HEK293 (cell line): Measurements from ENCODE around the gene TBL1X.

Experiments
- CTCF ChIA-PET: fragments of 350-600 bp; formaldehyde crosslinking; extraction: SDS; loops from one replicate; lab custom pipeline; 2021; ENCODE audit warnings: antibody characterized with exemption; lab: Yijun Ruan, JAX
- POLR2A ChIA-PET: fragments of 300-600 bp; formaldehyde crosslinking; extraction: SDS; loops from one replicate; lab custom pipeline; 2020; ENCODE audit warnings: antibody characterized with exemption, inconsistent platforms; lab: Yijun Ruan, JAX
- H3K27ac ChIP-seq: fragments of 200-500 bp; sonication (Bioruptor generic); 2 replicates; pipeline ENCODE4 v1.5.1; 2014; ENCODE audit warnings: low read depth, low read length, control low read depth, inconsistent platforms; ENCODE audit errors: extremely low read depth
- H3K36me3 ChIP-seq, 2 experiments: fragments of 200-500 bp in 1 of 2; sonication (Bioruptor generic) in 1 of 2; 1 replicate in 1 of 2; 2 replicates in 1 of 2; pipeline ENCODE4 v1.5.1; 2014 to 2017; ENCODE audit warnings: inconsistent platforms in 2 of 2, low read length in 2 of 2; ENCODE audit not compliant: control insufficient read depth in 2 of 2, insufficient read depth in 1 of 2
- H3K4me1 ChIP-seq: fragments of 200-500 bp; sonication (Bioruptor generic); 2 replicates; pipeline ENCODE4 v1.5.1; 2014; ENCODE audit warnings: mild to moderate bottlenecking, low read length, inconsistent platforms; ENCODE audit not compliant: control insufficient read depth, insufficient read depth
- H3K4me3 ChIP-seq: 2 replicates; pipeline ENCODE4 v1.5.1; 2011; ENCODE audit warnings: low read depth, mild to moderate bottlenecking, control low read depth, low read length, moderate library complexity
- H3K9me3 ChIP-seq: fragments of 200-500 bp; sonication (Bioruptor generic); 2 replicates; pipeline ENCODE4 v1.5.1; 2014; ENCODE audit warnings: low read depth, low read length, inconsistent platforms; ENCODE audit not compliant: control insufficient read depth, insufficient read depth
- HOXA7 ChIP-seq: sonication (generic); formaldehyde crosslinking; IDR thresholded peaks from 2 replicates; pipeline ENCODE4 v1.8.1; 2022; ENCODE audit warnings: missing genetic modification reagents, borderline replicate concordance
- IKZF3 ChIP-seq: fragments of 450-650 bp; IDR thresholded peaks from 2 replicates; pipeline ENCODE4 v1.5.0; 2018; ENCODE audit warnings: missing biosample characterization, mild to moderate bottlenecking, missing genetic modification characterization, moderate library complexity
- RBAK ChIP-seq: fragments of 450-650 bp; formaldehyde crosslinking; IDR thresholded peaks from 2 replicates; pipeline ENCODE4 v1.5.1; 2016; ENCODE audit warnings: missing biosample characterization, missing genetic modification characterization
- ZBTB1 ChIP-seq: fragments of 450-650 bp; formaldehyde crosslinking; IDR thresholded peaks from 2 replicates; pipeline ENCODE4 v1.5.1; 2016; ENCODE audit warnings: missing biosample characterization, missing genetic modification characterization
- ZBTB8A ChIP-seq: fragments of 450-650 bp; formaldehyde crosslinking; IDR thresholded peaks from 2 replicates; pipeline ENCODE4 v1.5.1; 2016; ENCODE audit warnings: missing biosample characterization, missing genetic modification characterization
- ZNF19 ChIP-seq: fragments of 450-650 bp; formaldehyde crosslinking; IDR thresholded peaks from 2 replicates; pipeline ENCODE4; 2016; ENCODE audit warnings: missing biosample characterization, missing genetic modification characterization, low read depth
- ZNF394 ChIP-seq: fragments of 450-650 bp; formaldehyde crosslinking; IDR thresholded peaks from 2 replicates; pipeline ENCODE4 v1.5.1; 2016; ENCODE audit warnings: missing biosample characterization, missing genetic modification characterization, mild to moderate bottlenecking, moderate library complexity, borderline replicate concordance
- ZNF433 ChIP-seq: fragments of 450-650 bp; formaldehyde crosslinking; IDR thresholded peaks from 2 replicates; pipeline ENCODE4 v1.5.1; 2016; ENCODE audit warnings: missing biosample characterization, missing genetic modification characterization, low read depth
- ZNF521 ChIP-seq: fragments of 450-650 bp; formaldehyde crosslinking; IDR thresholded peaks from 2 replicates; pipeline ENCODE4 v1.5.1; 2017; ENCODE audit warnings: missing biosample characterization, mild to moderate bottlenecking, missing genetic modification characterization
- ZNF558 ChIP-seq: fragments of 450-650 bp; formaldehyde crosslinking; IDR thresholded peaks from 2 replicates; pipeline ENCODE4 v1.5.1; 2016; ENCODE audit warnings: missing biosample characterization, missing genetic modification characterization
- ZNF561 ChIP-seq: fragments of 450-650 bp; IDR thresholded peaks from 2 replicates; pipeline ENCODE4 v1.5.1; 2018; ENCODE audit warnings: missing biosample characterization, missing genetic modification characterization, borderline replicate concordance
- ZNF658 ChIP-seq: fragments of 450-650 bp; formaldehyde crosslinking; IDR thresholded peaks from 2 replicates; pipeline ENCODE4; 2016; ENCODE audit warnings: missing biosample characterization, missing genetic modification characterization
- ZSCAN30 ChIP-seq: fragments of 450-650 bp; IDR thresholded peaks from 2 replicates; pipeline ENCODE4 v1.5.1; 2018; ENCODE audit warnings: missing biosample characterization, mild to moderate bottlenecking, missing genetic modification characterization, moderate library complexity
- TF ChIP-seq, protein P1 (sequence below): fragments of 450-650 bp; formaldehyde crosslinking; IDR thresholded peaks from 2 replicates; pipeline ENCODE4 v1.5.1; 2016; ENCODE audit warnings: missing biosample characterization, missing genetic modification characterization
- TF ChIP-seq, protein P2 (sequence below): fragments of 450-650 bp; formaldehyde crosslinking; IDR thresholded peaks from 2 replicates; pipeline ENCODE4 v1.5.1; 2017; ENCODE audit warnings: missing biosample characterization, missing genetic modification characterization
- TF ChIP-seq, protein P3 (sequence below): fragments of 450-650 bp; formaldehyde crosslinking; IDR thresholded peaks from 2 replicates; pipeline ENCODE4 v1.5.1; 2017; ENCODE audit warnings: missing biosample characterization, mild to moderate bottlenecking, missing genetic modification characterization, moderate library complexity
- TF ChIP-seq, protein P4 (sequence below): fragments of 450-650 bp; formaldehyde crosslinking; IDR thresholded peaks from 2 replicates; pipeline ENCODE4 v1.5.1; 2016; ENCODE audit warnings: missing biosample characterization, missing genetic modification characterization
- TF ChIP-seq, protein P5 (sequence below): IDR thresholded peaks from 2 replicates; pipeline ENCODE4 v1.6.1; 2011; ENCODE audit warnings: mild to moderate bottlenecking, low read depth, low read length, borderline replicate concordance
- TF ChIP-seq, protein P6 (sequence below): fragments of 450-650 bp; formaldehyde crosslinking; IDR thresholded peaks from 2 replicates; pipeline ENCODE4 v1.5.0; 2017; ENCODE audit warnings: missing biosample characterization, missing genetic modification characterization, borderline replicate concordance

Gene TBL1X

DNA sequence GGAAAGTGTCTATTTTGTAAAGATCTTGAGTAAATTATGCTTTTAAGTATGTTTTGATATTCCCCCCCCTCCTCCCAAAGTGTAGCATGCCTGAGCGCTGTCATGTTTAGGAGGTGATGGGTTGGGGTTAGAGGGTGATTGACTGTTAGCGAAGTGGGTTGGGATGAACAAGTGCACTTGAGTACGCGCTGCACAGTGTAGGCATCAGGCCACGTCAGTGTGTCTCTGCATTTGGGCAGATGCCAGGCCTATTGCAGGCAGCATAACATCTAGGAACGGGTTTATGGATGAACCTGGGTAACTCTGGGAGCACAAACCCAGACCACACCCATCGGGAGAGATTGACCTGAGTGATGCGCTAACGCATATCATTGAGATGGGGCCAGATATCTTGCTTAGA is 111.2 kb downstream of the TBL1X start (continued):
- TF ChIP-seq ZNF658 (tag by site-specific recombination): no peak
- TF ChIP-seq, protein P1, sequence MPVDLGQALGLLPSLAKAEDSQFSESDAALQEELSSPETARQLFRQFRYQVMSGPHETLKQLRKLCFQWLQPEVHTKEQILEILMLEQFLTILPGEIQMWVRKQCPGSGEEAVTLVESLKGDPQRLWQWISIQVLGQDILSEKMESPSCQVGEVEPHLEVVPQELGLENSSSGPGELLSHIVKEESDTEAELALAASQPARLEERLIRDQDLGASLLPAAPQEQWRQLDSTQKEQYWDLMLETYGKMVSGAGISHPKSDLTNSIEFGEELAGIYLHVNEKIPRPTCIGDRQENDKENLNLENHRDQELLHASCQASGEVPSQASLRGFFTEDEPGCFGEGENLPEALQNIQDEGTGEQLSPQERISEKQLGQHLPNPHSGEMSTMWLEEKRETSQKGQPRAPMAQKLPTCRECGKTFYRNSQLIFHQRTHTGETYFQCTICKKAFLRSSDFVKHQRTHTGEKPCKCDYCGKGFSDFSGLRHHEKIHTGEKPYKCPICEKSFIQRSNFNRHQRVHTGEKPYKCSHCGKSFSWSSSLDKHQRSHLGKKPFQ (tag by site-specific recombination): no peak

- TF ChIP-seq ZNF394 (tag by site-specific recombination) (no peak), IKZF3 (tag by site-specific recombination) (no peak), ZNF19 (tag by site-specific recombination) (no peak), RBAK (tag by site-specific recombination) (no peak), ZNF561 (no peak)
- TF ChIP-seq, protein P2, sequence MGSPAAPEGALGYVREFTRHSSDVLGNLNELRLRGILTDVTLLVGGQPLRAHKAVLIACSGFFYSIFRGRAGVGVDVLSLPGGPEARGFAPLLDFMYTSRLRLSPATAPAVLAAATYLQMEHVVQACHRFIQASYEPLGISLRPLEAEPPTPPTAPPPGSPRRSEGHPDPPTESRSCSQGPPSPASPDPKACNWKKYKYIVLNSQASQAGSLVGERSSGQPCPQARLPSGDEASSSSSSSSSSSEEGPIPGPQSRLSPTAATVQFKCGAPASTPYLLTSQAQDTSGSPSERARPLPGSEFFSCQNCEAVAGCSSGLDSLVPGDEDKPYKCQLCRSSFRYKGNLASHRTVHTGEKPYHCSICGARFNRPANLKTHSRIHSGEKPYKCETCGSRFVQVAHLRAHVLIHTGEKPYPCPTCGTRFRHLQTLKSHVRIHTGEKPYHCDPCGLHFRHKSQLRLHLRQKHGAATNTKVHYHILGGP (tag by site-specific recombination): no peak
- ChIA-PET POLR2A (no interaction called here), CTCF (interaction anchor here (0.7 kb wide), 1 partner anchor 372 kb away, joined by 3 read pairs; no protein-coding TSS in a partner anchor)
- Histone ChIP-seq H3K4me3 (no peak overlapping the region), H3K27ac (no peak overlapping the region), H3K9me3 (no peaks in the 10 kb centered on the region), H3K4me1 (no peaks in the 10 kb centered on the region), H3K36me3 (no peaks in the 10 kb centered on the region)
These were observed 112.7 kb downstream of the TBL1X start for GRCh38 chrX:9577555-9577954.

DNA sequence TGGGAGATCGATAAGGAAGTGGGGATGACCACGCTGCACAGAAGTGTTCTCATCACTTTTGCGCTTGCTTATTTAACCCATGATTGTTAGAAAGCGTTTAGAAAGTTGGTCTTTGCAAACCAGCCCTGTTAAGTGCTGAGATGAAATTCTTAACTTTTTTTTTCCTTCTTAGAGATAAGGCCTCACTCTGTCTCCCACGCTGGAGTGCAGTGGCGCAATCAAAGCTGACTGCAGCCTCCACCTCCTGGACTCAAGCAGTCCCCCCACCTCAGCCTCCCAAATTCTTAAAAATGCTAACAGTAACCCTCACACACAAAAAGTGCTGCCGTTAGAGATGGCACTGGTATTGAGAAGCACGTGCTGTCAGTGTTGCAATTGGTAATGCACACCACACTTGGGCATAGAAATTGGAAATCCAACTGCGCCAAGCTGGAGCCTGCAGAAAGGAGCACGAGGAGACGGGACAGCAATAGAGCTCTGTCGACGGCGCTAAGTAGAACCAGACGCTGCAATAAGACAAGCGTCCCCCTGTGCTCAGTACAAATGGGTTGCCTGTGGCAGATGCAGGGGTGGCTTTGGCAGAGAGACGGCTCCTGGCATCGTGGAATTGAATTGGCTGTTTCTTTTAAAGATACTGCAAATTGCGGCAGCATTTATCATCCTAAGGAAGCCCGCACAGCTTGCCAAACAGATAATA is 113.4 kb downstream of the TBL1X start:
- H3K4me1 ChIP-seq: no peaks in the 10 kb centered on the region
- no peak overlapping the region for H3K4me3 ChIP-seq
- H3K9me3 ChIP-seq: no peaks in the 10 kb centered on the region
- CTCF ChIA-PET: interaction anchor here (0.7 kb wide), 1 partner anchor 371 kb away, joined by 3 read pairs; no protein-coding TSS in a partner anchor
- TF ChIP-seq HOXA7 (CRISPR knock-in tag): no peak
- no peak for TF ChIP-seq ZBTB1 (tag by site-specific recombination)
- TF ChIP-seq, protein P3, sequence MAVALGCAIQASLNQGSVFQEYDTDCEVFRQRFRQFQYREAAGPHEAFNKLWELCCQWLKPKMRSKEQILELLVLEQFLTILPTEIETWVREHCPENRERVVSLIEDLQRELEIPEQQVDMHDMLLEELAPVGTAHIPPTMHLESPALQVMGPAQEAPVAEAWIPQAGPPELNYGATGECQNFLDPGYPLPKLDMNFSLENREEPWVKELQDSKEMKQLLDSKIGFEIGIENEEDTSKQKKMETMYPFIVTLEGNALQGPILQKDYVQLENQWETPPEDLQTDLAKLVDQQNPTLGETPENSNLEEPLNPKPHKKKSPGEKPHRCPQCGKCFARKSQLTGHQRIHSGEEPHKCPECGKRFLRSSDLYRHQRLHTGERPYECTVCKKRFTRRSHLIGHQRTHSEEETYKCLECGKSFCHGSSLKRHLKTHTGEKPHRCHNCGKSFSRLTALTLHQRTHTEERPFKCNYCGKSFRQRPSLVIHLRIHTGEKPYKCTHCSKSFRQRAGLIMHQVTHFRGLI: no peak
- TF ChIP-seq ZBTB8A (tag by site-specific recombination): no peak
- POLR2A ChIA-PET: no interaction called here
- H3K36me3 ChIP-seq: no peaks in the 10 kb centered on the region
- no peak overlapping the region for H3K27ac ChIP-seq

- H3K9me3 ChIP-seq: no peaks in the 10 kb centered on the region
- ChIA-PET CTCF (interaction anchor here (0.8 kb wide), 1 partner anchor 52 kb away, joined by 3 read pairs; no protein-coding TSS in a partner anchor), POLR2A (no interaction called here)
- H3K27ac ChIP-seq: no peak overlapping the region
- no peaks in the 10 kb centered on the region for H3K36me3 ChIP-seq
- no peak overlapping the region for H3K4me3 ChIP-seq
- no peaks in the 10 kb centered on the region for H3K4me1 ChIP-seq
- TF ChIP-seq, protein P4, sequence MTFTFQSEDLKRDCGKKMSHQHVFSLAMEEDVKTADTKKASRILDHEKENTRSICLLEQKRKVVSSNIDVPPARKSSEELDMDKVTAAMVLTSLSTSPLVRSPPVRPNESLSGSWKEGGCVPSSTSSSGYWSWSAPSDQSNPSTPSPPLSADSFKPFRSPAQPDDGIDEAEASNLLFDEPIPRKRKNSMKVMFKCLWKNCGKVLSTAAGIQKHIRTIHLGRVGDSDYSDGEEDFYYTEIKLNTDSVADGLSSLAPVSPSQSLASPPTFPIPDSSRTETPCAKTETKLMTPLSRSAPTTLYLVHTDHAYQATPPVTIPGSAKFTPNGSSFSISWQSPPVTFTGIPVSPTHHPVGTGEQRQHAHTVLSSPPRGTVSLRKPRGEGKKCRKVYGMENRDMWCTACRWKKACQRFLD (tag by site-specific recombination): no peak
- no peak for TF ChIP-seq ZNF558 (tag by site-specific recombination)
- no peak for TF ChIP-seq ZNF433 (tag by site-specific recombination)
- TF ChIP-seq ZSCAN30 (tag by site-specific recombination): no peak
- TF ChIP-seq, protein P5, sequence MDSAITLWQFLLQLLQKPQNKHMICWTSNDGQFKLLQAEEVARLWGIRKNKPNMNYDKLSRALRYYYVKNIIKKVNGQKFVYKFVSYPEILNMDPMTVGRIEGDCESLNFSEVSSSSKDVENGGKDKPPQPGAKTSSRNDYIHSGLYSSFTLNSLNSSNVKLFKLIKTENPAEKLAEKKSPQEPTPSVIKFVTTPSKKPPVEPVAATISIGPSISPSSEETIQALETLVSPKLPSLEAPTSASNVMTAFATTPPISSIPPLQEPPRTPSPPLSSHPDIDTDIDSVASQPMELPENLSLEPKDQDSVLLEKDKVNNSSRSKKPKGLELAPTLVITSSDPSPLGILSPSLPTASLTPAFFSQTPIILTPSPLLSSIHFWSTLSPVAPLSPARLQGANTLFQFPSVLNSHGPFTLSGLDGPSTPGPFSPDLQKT: no peak
- TF ChIP-seq, protein P6, sequence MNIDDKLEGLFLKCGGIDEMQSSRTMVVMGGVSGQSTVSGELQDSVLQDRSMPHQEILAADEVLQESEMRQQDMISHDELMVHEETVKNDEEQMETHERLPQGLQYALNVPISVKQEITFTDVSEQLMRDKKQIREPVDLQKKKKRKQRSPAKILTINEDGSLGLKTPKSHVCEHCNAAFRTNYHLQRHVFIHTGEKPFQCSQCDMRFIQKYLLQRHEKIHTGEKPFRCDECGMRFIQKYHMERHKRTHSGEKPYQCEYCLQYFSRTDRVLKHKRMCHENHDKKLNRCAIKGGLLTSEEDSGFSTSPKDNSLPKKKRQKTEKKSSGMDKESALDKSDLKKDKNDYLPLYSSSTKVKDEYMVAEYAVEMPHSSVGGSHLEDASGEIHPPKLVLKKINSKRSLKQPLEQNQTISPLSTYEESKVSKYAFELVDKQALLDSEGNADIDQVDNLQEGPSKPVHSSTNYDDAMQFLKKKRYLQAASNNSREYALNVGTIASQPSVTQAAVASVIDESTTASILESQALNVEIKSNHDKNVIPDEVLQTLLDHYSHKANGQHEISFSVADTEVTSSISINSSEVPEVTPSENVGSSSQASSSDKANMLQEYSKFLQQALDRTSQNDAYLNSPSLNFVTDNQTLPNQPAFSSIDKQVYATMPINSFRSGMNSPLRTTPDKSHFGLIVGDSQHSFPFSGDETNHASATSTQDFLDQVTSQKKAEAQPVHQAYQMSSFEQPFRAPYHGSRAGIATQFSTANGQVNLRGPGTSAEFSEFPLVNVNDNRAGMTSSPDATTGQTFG (tag by site-specific recombination): no peak
- no peak for TF ChIP-seq ZNF521 (tag by site-specific recombination)
These were observed 117.0 kb downstream of the TBL1X start for GRCh38 chrX:9581771-9582385.
